A673 (cell line): ENCODE measurements around the gene RDX. TPM values are rescaled to one million over a fixed set of nuclear protein-coding genes. Genes with fewer than 3 reads are reported as not detected.

Experiments used
- BruUV-seq: library from RNA; stranded (reverse); fragments of 400-500 nt; replicated peaks from 2 replicates; lab custom pipeline; 2021; lab: Mats Ljungman, UMichigan
- CTCF ChIA-PET: fragments of 300-600 bp; sonication (Branson Sonifier 250); formaldehyde crosslinking; loops from one replicate; lab custom pipeline; 2022; ENCODE audit warnings: antibody characterized with exemption; lab: Charles Lee
- POLR2A ChIA-PET: fragments of 300-600 bp; sonication (Branson Sonifier 250); formaldehyde crosslinking; loops from one replicate; lab custom pipeline; 2022; ENCODE audit warnings: antibody characterized with exemption; ENCODE audit not compliant: low non-redundant PET; lab: Charles Lee
- DNase-seq: peaks from one replicate; pipeline ENCODE4 v3.0.0-alpha.2; 2015; ENCODE audit warnings: low spot score
- H3K27ac ChIP-seq: fragments of 200-600 bp; sonication (generic); 2 replicates; pipeline ENCODE4 v1.5.1; 2016; ENCODE audit warnings: mixed run types, low read depth, mild to moderate bottlenecking, mixed read lengths, antibody characterized with exemption, low read length; ENCODE audit not compliant: poor library complexity, severe bottlenecking
- H3K27me3 ChIP-seq: fragments of 200-600 bp; sonication (generic); replicated peaks from 2 replicates; pipeline ENCODE4 v1.6.1; 2017; ENCODE audit warnings: mixed run types, low read depth, mild to moderate bottlenecking, mixed read lengths, antibody characterized with exemption, low read length; ENCODE audit not compliant: insufficient read depth, poor library complexity
- H3K36me3 ChIP-seq: fragments of 200-600 bp; sonication (generic); 2 replicates; pipeline ENCODE4 v1.6.1; 2016; ENCODE audit warnings: mixed run types, mild to moderate bottlenecking, mixed read lengths, antibody characterized with exemption, low read length; ENCODE audit not compliant: insufficient read depth, poor library complexity, severe bottlenecking
- H3K4me1 ChIP-seq: fragments of 200-600 bp; sonication (generic); 2 replicates; pipeline ENCODE4 v1.6.1; 2017; ENCODE audit warnings: mixed run types, mild to moderate bottlenecking, mixed read lengths, antibody characterized with exemption, low read length; ENCODE audit not compliant: insufficient read depth, poor library complexity, severe bottlenecking
- H3K4me3 ChIP-seq: fragments of 200-600 bp; sonication (generic); 2 replicates; pipeline ENCODE4 v1.5.1; 2016; ENCODE audit warnings: low read depth, mixed run types, mild to moderate bottlenecking, mixed read lengths, low read length; ENCODE audit not compliant: poor library complexity, severe bottlenecking
- H3K9me3 ChIP-seq: fragments of 200-600 bp; sonication (generic); 2 replicates; pipeline ENCODE4 v1.6.1; 2016; ENCODE audit warnings: mixed run types, low read depth, mild to moderate bottlenecking, mixed read lengths, antibody characterized with exemption, low read length; ENCODE audit not compliant: poor library complexity, severe bottlenecking
- EZH2 ChIP-seq: fragments of 200-600 bp; sonication (generic); IDR thresholded peaks from 2 replicates; pipeline ENCODE4 v1.6.1; 2017; ENCODE audit warnings: borderline replicate concordance, low read depth, mild to moderate bottlenecking, mixed read lengths, antibody characterized with exemption, low read length; ENCODE audit not compliant: poor library complexity, severe bottlenecking
- intact Hi-C: fragments of 100-400 bp; cut with micrococcal nuclease; formaldehyde crosslinking; loops from one replicate; pipeline ENCODE4 v1.10.0; 2022; ENCODE audit not compliant: unreplicated experiment
- total RNA-seq: library from RNA; stranded (reverse); gene quantifications from 2 replicates; pipeline ENCODE4 v1.2.3, GENCODE V29; 2021
- TF ChIP-seq, protein P1 (sequence below): fragments of 300-800, 200-600 bp; sonication (generic); conservative IDR thresholded peaks from 2 replicates; pipeline ENCODE4 v1.5.1; 2017; ENCODE audit warnings: low read depth, mild to moderate bottlenecking, antibody characterized with exemption, low read length, moderate library complexity, mixed read lengths

RDX gene
- total RNA-seq, 1 experiment from 2014 or later = 395 TPM

DNA sequence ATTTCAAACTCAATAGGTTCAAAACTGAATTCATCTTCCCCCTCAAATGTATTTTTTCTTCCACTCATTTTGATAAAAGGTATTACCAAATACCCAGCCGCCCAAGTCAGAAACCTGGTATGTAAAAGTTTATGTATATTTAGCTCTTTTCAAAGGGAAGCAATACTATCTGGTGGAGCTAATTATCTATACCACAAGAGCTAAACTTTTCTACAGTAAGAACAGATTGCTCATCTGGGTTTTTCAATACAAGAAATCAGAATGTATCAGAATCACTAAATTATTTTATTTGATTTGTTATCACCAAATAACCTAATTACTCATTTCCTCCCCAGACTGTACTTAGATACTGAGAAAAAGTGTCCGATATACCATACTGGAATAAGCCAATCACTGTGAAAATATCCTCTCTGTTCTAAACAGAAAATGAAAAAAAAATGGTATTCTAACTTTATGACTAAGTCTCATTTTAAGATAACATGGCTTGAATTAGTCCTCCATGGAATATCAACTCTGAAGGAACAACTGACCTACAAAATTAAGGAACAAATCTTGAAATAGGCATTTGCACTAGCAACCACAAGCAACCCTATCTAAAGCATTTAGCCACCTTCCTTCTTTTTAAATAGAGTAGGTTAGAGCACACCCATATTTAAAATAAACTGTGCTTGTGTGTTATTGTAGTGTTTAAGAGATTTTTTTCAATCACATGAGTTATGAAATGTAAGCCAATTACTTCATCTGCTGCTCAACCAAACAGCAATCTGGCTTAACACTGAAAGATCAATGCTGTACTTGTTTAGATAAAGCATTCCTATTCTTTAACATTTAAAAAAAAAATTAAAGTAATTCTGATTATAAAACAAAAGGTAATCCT, 35.0 kb downstream of the RDX start:
- Histone ChIP-seq H3K27me3 (no peaks in the 10 kb centered on the region), H3K4me1 (peaks cover 5% of the 10 kb centered on the region), H3K27ac (peak overlapping the region; percentile 39), H3K9me3 (no peaks in the 10 kb centered on the region), H3K4me3 (no peak overlapping the region), H3K36me3 (peaks cover 89% of the 10 kb centered on the region)
- no peak for TF ChIP-seq EZH2
- TF ChIP-seq, protein P1, sequence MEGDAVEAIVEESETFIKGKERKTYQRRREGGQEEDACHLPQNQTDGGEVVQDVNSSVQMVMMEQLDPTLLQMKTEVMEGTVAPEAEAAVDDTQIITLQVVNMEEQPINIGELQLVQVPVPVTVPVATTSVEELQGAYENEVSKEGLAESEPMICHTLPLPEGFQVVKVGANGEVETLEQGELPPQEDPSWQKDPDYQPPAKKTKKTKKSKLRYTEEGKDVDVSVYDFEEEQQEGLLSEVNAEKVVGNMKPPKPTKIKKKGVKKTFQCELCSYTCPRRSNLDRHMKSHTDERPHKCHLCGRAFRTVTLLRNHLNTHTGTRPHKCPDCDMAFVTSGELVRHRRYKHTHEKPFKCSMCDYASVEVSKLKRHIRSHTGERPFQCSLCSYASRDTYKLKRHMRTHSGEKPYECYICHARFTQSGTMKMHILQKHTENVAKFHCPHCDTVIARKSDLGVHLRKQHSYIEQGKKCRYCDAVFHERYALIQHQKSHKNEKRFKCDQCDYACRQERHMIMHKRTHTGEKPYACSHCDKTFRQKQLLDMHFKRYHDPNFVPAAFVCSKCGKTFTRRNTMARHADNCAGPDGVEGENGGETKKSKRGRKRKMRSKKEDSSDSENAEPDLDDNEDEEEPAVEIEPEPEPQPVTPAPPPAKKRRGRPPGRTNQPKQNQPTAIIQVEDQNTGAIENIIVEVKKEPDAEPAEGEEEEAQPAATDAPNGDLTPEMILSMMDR = no peak
- ChIA-PET POLR2A (no interaction called here), CTCF (no interaction called here)
- DNase-seq = no peak
- intact Hi-C loops = no loop called here
- BruUV-seq = no TSS peak

- Histone ChIP-seq H3K36me3 (peaks cover 93% of the 10 kb centered on the region), H3K4me1 (peaks cover 12% of the 10 kb centered on the region), H3K27me3 (no peaks in the 10 kb centered on the region), H3K9me3 (no peaks in the 10 kb centered on the region), H3K4me3 (no peak overlapping the region), H3K27ac (no peak overlapping the region)
- ChIA-PET POLR2A (no interaction called here), CTCF (no interaction called here)
- intact Hi-C loops = no loop called here
- TF ChIP-seq, protein P1 = no peak
- TF ChIP-seq EZH2 = no peak
- no TSS peak for BruUV-seq
- no peak for DNase-seq
These were observed 42.9 kb downstream of the RDX start for GRCh38 chr11:110253525-110253924.

GRCh38 chr11:110251836-110252235, 44.6 kb downstream of the RDX start:
- Histone ChIP-seq H3K36me3 (peaks cover 93% of the 10 kb centered on the region), H3K27me3 (no peaks in the 10 kb centered on the region), H3K4me3 (no peak overlapping the region), H3K4me1 (peaks cover 12% of the 10 kb centered on the region), H3K9me3 (no peaks in the 10 kb centered on the region), H3K27ac (no peak overlapping the region)
- POLR2A ChIA-PET = no interaction called here
- peak; percentile 21 for DNase-seq
- intact Hi-C loops = no loop called here
- BruUV-seq = no TSS peak
- CTCF ChIA-PET = no interaction called here
- no peak for TF ChIP-seq EZH2
- TF ChIP-seq, protein P1 = no peak
